ENCODE data around the gene METTL26.

The METTL26 gene

GRCh38 chr16:628321-629061, 7.6 kb downstream of the METTL26 start:
- no peak overlapping the region for H3K27ac ChIP-seq (ENCODE audit: low read length)
- H3K4me3 ChIP-seq (ENCODE audit: low read length in 2 of 2) = no peak overlapping the region
- H3K36me3 ChIP-seq (ENCODE audit: control insufficient read depth in 2 of 2, insufficient read depth in 2 of 2, low read length in 2 of 2) = peaks cover 0 to 4% of the 10 kb centered on the region in 2 donors
- H3K9me3 ChIP-seq (ENCODE audit: control insufficient read depth in 2 of 2, low read length in 2 of 2) = no peaks in the 10 kb centered on the region
- H3K27me3 ChIP-seq (ENCODE audit: control insufficient read depth in 1 of 2, insufficient read depth in 2 of 2, low read length in 2 of 2) = peaks cover 2 to 6% of the 10 kb centered on the region in 2 donors
- no peak overlapping the region for H3K9ac ChIP-seq (ENCODE audit: low read length in 2 of 2)
- peaks cover 14% of the 10 kb centered on the region for H3K4me1 ChIP-seq (ENCODE audit: control insufficient read depth, insufficient read depth, low read length)

DNA sequence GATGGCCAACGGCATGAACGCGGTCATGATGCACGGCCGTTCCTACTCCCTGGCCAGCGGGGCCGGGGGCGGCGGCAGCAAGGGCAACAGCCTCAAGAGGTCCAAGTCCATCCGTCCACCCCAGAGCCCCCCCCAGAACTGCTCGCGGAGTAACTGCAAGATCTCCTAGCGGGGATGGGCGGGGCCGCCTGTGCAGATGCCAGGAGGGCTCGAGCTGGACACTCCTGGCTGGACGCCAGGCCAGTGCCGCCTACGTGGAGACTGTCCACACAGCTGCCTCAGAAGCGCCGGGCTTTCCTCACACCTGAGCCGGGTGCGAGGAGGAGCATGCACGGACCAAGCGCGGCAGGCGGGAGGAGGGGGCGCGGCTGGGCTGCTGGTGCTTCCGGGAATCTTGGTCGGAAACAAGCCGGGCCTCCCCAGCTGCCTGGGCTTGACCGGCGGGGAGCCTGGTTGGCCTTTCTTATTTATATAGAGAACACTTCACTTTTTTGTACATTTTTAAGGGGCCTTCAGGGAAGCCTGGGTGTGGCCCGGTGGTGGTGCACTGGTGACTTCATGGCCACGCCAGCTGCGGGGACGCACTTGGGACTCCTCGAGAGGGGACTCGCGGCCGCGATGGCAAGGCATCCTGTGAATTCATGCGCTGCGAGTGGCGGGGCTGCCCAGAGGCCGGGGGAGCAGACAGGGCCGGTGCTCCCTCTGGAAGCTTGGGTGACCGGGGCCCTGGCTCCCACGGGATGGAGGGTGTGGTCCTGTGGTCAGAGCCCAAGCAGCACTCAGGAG, 8.5 kb downstream of the METTL26 start:
- H3K36me3 ChIP-seq (ENCODE audit: control insufficient read depth in 2 of 2, insufficient read depth in 2 of 2, low read length in 2 of 2) = peaks cover 0 to 4% of the 10 kb centered on the region in 2 donors
- H3K27ac ChIP-seq (ENCODE audit: low read length) = no peak overlapping the region

DNA sequence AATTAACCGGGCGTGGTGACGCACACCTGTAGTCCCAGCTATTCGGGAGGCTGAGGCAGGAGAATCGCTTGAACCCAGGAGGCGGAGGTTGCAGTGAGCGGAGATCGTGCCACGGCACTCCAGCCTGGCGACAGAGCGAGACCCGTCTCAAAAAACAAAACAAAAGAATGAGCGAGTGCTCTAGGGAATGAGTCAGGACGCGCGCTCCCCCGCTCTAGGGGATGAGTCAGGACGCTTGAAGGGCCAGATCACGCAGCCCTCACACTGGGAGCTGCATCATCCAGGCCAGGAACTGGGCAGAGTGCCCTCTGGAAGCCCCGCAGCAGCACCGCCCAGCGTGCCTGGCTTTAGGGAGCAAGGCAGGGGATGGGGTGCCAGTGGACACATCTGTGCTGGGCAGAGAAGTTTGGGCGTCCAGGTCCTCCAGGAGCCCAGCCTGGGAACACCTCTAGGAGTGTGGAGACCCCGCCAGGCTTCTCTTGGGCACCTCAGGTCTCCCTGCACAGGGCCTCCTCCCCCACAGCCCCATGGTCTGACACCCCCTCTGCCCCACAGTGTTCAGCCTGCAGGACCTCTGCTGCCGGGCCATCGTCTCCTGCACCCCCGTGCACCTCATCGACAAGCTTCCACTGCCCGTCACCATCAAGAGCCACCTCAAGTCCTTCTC, 9.2 kb downstream of the METTL26 start:
- no peak overlapping the region for H3K9ac ChIP-seq (ENCODE audit: low read length in 2 of 2)
- no peak overlapping the region for H3K4me3 ChIP-seq (ENCODE audit: low read length in 2 of 2)
- peaks cover 14% of the 10 kb centered on the region for H3K4me1 ChIP-seq (ENCODE audit: control insufficient read depth, insufficient read depth, low read length)
- H3K27ac ChIP-seq (ENCODE audit: low read length) = no peak overlapping the region
- peaks cover 0 to 4% of the 10 kb centered on the region in 2 donors for H3K36me3 ChIP-seq (ENCODE audit: control insufficient read depth in 2 of 2, insufficient read depth in 2 of 2, low read length in 2 of 2)
- peaks cover 2 to 3% of the 10 kb centered on the region in 2 donors for H3K27me3 ChIP-seq (ENCODE audit: control insufficient read depth in 1 of 2, insufficient read depth in 2 of 2, low read length in 2 of 2)
- H3K9me3 ChIP-seq (ENCODE audit: control insufficient read depth in 2 of 2, low read length in 2 of 2) = no peaks in the 10 kb centered on the region

More for the DNA sequence above, 8.5 kb downstream of the METTL26 start:
- Histone ChIP-seq H3K27me3 (ENCODE audit: control insufficient read depth in 1 of 2, insufficient read depth in 2 of 2, low read length in 2 of 2) (peaks cover 2 to 6% of the 10 kb centered on the region in 2 donors), H3K4me3 (ENCODE audit: low read length in 2 of 2) (no peak overlapping the region), H3K9me3 (ENCODE audit: control insufficient read depth in 2 of 2, low read length in 2 of 2) (no peaks in the 10 kb centered on the region), H3K9ac (ENCODE audit: low read length in 2 of 2) (no peak overlapping the region), H3K4me1 (ENCODE audit: control insufficient read depth, insufficient read depth, low read length) (peaks cover 14% of the 10 kb centered on the region)

DNA sequence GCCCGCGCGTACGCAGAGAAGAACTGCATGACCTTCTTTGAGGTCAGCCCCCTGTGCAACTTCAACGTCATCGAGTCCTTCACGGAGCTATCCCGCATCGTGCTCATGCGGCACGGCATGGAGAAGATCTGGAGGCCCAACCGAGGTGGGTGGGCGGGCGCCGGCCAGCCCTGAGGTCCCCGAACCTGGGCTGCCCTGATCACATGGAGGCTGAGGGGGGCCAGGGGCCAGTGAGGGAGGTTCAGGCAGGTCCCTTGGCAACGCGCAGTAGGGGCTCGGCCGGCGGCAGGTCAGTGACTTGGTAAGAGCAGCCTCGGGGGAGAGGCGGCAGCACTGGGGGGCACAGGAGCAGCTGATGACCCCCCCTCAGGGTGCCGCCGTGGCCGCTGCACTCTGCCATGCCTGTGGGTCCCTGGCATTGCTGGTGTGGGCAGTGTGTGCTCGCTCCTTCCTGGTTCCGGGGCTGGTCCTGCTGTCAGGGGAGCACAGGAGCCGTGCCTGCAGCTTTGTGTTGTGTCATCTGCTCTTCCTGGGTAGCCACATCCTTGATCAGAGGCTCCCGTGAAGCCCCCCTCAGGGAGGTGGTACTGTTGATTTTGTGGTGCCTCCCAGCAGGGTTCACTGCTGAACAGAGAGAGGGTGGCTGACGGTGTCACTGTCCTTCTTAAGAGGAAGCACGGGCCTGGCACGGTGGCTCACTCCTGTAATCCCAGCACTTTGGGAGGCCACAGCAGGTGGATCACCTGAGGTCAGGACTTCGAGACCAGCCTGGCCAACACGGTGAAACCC, 9.9 kb downstream of the METTL26 start:
- H3K4me1 ChIP-seq (ENCODE audit: control insufficient read depth, insufficient read depth, low read length) = peaks cover 13% of the 10 kb centered on the region
- no peaks in the 10 kb centered on the region for H3K9me3 ChIP-seq (ENCODE audit: control insufficient read depth in 2 of 2, low read length in 2 of 2)
- H3K36me3 ChIP-seq (ENCODE audit: control insufficient read depth in 2 of 2, insufficient read depth in 2 of 2, low read length in 2 of 2) = peaks cover 0 to 4% of the 10 kb centered on the region in 2 donors
- no peak overlapping the region for H3K4me3 ChIP-seq (ENCODE audit: low read length in 2 of 2)
- no peak overlapping the region for H3K27ac ChIP-seq (ENCODE audit: low read length)
- peaks cover 2 to 3% of the 10 kb centered on the region in 2 donors for H3K27me3 ChIP-seq (ENCODE audit: control insufficient read depth in 1 of 2, insufficient read depth in 2 of 2, low read length in 2 of 2)
- H3K9ac ChIP-seq (ENCODE audit: low read length in 2 of 2) = no peak overlapping the region

DNA sequence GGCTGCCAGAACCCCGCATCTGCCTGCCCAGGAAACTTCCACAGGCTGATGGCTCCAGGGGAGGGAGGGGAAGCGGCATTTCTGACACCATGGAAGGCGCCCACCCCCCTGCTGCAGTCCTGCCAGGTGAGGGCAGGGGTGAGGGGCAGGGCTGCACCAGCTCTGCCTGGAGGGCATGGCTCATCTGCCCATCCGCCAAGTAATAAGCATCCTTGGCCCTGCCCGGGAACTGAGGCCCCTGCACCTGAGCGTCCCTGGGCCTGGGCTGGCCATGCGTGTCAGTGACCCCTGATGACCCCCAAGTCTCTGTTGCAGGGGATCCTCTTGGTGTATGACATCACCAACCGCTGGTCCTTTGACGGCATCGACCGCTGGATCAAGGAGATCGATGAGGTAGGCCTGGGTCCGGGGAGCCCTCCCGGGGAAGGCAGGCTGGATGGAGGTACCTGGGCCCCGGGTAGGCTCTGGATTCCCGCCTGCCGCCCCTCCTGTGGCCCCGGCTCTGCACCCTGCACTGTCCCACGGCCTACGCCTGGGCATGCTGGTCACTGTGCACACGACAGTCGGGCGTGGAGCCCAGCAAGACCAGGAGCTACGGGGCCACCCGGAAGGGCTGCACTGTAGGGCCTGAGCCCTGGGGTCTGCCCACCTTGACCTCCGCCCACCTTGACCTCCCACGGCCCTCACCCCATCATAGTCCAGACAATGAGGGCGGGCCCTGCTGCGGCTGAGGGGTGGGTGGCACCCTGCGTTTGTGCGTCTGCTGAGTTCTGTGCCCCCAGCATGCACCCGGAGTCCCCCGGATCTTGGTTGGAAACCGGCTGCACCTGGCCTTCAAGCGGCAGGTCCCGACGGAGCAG, 10.8 kb downstream of the METTL26 start:
- H3K27me3 ChIP-seq (ENCODE audit: control insufficient read depth in 1 of 2, insufficient read depth in 2 of 2, low read length in 2 of 2) = no peaks in the 10 kb centered on the region
- no peaks in the 10 kb centered on the region for H3K9me3 ChIP-seq (ENCODE audit: control insufficient read depth in 2 of 2, low read length in 2 of 2)
- no peak overlapping the region for H3K4me3 ChIP-seq (ENCODE audit: low read length in 2 of 2)
- no peak overlapping the region for H3K27ac ChIP-seq (ENCODE audit: low read length)
- H3K9ac ChIP-seq (ENCODE audit: low read length in 2 of 2) = no peak overlapping the region
- H3K36me3 ChIP-seq (ENCODE audit: control insufficient read depth in 2 of 2, insufficient read depth in 2 of 2, low read length in 2 of 2) = peaks cover 0 to 4% of the 10 kb centered on the region in 2 donors
- peaks cover 6% of the 10 kb centered on the region for H3K4me1 ChIP-seq (ENCODE audit: control insufficient read depth, insufficient read depth, low read length)

- Histone ChIP-seq H3K4me3 (ENCODE audit: low read length in 2 of 2) (no peak overlapping the region), H3K4me1 (ENCODE audit: control insufficient read depth, insufficient read depth, low read length) (no peaks in the 10 kb centered on the region), H3K27me3 (ENCODE audit: control insufficient read depth in 1 of 2, insufficient read depth in 2 of 2, low read length in 2 of 2) (no peaks in the 10 kb centered on the region), H3K36me3 (ENCODE audit: control insufficient read depth in 2 of 2, insufficient read depth in 2 of 2, low read length in 2 of 2) (peaks cover 0 to 4% of the 10 kb centered on the region in 2 donors), H3K9me3 (ENCODE audit: control insufficient read depth in 2 of 2, low read length in 2 of 2) (no peaks in the 10 kb centered on the region), H3K9ac (ENCODE audit: low read length in 2 of 2) (no peak overlapping the region), H3K27ac (ENCODE audit: low read length) (no peak overlapping the region)
These were observed 11.5 kb downstream of the METTL26 start for GRCh38 chr16:624526-625070.

GRCh38 chr16:622920-623280, 13.2 kb downstream of the METTL26 start:
- H3K9me3 ChIP-seq (ENCODE audit: control insufficient read depth in 2 of 2, low read length in 2 of 2) = no peaks in the 10 kb centered on the region
- H3K4me1 ChIP-seq (ENCODE audit: control insufficient read depth, insufficient read depth, low read length) = no peaks in the 10 kb centered on the region
- peaks cover 0 to 3% of the 10 kb centered on the region in 2 donors for H3K36me3 ChIP-seq (ENCODE audit: control insufficient read depth in 2 of 2, insufficient read depth in 2 of 2, low read length in 2 of 2)
- no peak overlapping the region for H3K4me3 ChIP-seq (ENCODE audit: low read length in 2 of 2)
- no peak overlapping the region for H3K27ac ChIP-seq (ENCODE audit: low read length)
- H3K9ac ChIP-seq (ENCODE audit: low read length in 2 of 2) = no peak overlapping the region
- no peaks in the 10 kb centered on the region for H3K27me3 ChIP-seq (ENCODE audit: control insufficient read depth in 1 of 2, insufficient read depth in 2 of 2, low read length in 2 of 2)

- Histone ChIP-seq H3K27me3 (ENCODE audit: control insufficient read depth in 1 of 2, insufficient read depth in 2 of 2, low read length in 2 of 2) (no peaks in the 10 kb centered on the region), H3K9me3 (ENCODE audit: control insufficient read depth in 2 of 2, low read length in 2 of 2) (no peaks in the 10 kb centered on the region), H3K27ac (ENCODE audit: low read length) (no peak overlapping the region), H3K36me3 (ENCODE audit: control insufficient read depth in 2 of 2, insufficient read depth in 2 of 2, low read length in 2 of 2) (peaks cover 0 to 5% of the 10 kb centered on the region in 2 donors), H3K4me1 (ENCODE audit: control insufficient read depth, insufficient read depth, low read length) (no peaks in the 10 kb centered on the region), H3K9ac (ENCODE audit: low read length in 2 of 2) (no peak overlapping the region), H3K4me3 (ENCODE audit: low read length in 2 of 2) (no peak overlapping the region)
These were observed 14.5 kb downstream of the METTL26 start for GRCh38 chr16:621526-622105.

DNA sequence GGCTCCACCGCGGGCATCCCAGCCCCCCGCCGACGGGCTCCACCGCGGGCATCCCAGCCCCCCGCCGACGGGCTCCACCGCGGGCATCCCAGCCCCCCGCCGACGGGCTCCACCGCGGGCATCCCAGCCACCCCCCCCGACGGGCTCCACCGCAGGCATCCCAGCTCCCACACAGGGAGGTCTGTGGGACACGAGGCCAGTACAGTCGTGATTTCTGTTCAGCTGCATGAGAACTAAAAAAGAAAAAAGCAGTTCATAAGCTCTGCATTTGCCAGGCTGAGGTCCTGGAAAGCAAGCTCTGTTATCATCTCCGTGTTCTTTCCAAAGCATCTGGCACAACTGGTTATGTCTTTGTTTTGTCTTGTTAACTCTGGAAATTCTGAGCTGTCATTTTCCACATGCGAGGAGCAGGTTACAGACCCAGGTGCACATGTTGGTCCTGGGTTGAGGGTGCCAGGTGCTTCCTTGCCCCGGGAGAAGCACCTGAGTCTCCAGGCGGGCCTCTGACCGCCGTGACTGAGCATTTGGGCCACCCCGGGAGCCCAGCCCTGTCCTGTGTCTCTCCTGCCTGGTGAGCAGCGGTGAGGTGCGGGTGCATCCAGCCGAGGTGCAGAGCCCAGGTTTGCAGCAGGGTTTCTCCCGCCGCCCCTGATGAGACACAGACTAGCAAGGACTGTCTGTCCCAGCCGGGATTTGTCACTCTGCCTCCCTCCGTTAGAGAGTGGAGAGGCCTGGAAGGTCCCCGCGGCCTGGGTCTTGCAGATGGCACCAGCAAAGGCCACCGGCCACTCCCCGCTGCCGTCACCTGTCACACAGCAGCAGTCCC, 15.2 kb downstream of the METTL26 start:
- Histone ChIP-seq H3K27me3 (ENCODE audit: control insufficient read depth in 1 of 2, insufficient read depth in 2 of 2, low read length in 2 of 2) (no peaks in the 10 kb centered on the region), H3K4me3 (ENCODE audit: low read length in 2 of 2) (no peak overlapping the region), H3K36me3 (ENCODE audit: control insufficient read depth in 2 of 2, insufficient read depth in 2 of 2, low read length in 2 of 2) (peaks cover 0 to 3% of the 10 kb centered on the region in 2 donors)

More for the DNA sequence above, 15.2 kb downstream of the METTL26 start:
- Histone ChIP-seq H3K9me3 (ENCODE audit: control insufficient read depth in 2 of 2, low read length in 2 of 2) (no peaks in the 10 kb centered on the region), H3K4me1 (ENCODE audit: control insufficient read depth, insufficient read depth, low read length) (no peaks in the 10 kb centered on the region), H3K27ac (ENCODE audit: low read length) (no peak overlapping the region), H3K9ac (ENCODE audit: low read length in 2 of 2) (no peak overlapping the region)

Measured in stomach smooth muscle (tissue), 2 donors.